Measurements from ENCODE around the gene GOLGA8M.
"Not testable (repeated sequence)": the region's sequence is repeated elsewhere in the genome, so short reads cannot be mapped to it uniquely, and the experiment has no call there.

Gene GOLGA8M

DNA sequence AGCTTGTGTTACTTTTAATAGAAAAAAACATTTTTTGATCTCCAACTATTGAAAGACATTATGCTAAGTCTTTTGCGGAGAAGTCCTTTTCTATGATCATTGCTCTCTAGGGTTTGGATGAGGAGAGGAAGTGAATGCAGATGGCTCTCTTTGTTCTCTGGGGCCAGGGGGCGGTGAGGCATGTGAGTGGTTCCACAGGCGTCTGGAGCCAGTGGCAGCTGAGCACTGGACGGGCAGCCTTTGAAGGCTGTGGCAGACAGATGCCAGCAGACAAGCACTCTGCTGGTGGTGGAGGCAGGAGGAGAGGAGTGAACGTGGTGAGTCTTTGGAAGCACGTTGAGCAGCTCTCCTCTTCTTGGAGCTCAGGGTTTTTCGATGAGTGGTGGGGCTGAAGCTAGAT lies 51.5 kb downstream of the GOLGA8M start:
- not testable (repeated sequence) for DNase-seq (ENCODE audit: low spot score)

- not testable (repeated sequence) for DNase-seq (ENCODE audit: low spot score)
Measured at GRCh38 chr15:28656018-28656360, 56.2 kb downstream of the GOLGA8M start.

DNA sequence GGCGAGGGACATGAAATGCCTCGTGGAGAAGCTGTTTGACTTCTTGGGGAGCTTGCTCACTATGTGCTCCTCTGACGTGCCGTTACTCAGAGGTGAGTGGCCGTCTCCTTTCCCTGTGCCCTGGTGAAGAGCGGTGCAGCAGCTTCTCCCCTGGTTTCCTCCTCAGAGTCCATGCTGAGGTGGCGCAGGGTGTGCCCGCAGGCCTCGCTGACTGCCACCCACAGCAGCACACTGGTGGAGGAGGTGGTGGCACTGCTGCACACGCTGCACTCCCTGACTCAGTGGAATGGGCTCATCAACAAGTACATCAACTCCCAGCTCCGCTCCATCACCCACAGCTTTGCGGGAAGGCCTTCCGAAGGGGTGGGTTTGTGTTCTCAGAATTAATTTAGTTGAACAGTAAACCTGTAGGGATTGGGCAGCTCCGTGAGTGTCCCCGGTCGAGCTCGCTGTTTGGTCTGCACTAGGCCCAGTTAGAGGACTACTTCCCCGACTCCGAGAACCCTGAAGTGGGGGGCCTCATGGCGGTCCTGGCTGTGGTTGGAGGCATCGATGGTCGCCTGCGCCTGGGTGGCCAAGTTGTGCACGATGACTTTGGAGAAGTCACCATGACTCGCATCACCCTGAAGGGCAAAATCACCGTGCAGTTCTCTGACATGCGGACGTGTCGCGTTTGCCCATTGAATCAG lies 56.7 kb downstream of the GOLGA8M start:
- not testable (repeated sequence) for DNase-seq (ENCODE audit: low spot score)

DNA sequence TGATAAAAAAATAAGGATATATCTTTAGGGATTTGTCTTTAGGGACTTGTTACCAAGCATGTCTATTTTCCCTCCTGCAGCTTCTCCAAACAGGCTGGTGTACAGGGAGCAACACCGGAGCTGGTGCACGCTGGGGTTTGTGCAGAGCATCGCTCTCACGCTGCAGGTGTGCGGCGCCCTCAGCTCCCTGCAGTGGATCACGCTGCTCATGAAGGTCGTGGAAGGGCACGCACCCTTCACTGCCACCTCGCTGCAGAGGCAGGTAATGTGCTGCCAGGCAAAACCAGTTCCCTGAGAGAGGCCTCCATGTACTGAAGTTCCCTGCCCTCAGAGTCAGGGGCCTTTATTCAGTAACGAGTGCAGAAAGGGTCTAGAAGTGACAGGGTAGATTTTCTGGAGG lies 58.0 kb downstream of the GOLGA8M start:
- not testable (repeated sequence) for DNase-seq (ENCODE audit: low spot score)

DNA sequence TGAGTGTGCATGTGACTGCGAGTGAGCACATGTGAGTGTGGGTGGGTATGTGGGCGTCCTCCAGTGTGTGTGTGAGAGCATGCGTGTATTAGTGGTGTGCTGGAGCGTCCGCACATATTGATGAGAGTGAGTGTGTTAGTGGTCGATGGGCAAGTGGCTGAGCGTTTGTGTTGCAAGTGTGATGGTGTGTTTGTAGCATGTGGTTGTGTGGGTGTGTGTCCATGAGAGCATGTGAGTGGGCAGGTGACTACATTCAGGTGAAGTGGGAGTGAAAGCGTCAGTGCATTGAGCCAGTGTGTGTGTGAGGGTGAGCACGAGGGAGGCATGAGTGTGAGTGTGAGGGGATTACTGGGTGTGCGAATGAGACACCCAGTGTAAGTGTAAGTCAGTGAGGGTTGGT lies 59.7 kb downstream of the GOLGA8M start:
- not testable (repeated sequence) for DNase-seq (ENCODE audit: low spot score)

Data from globus pallidus (tissue), 1 donor.